Stimulated activated CD8-positive, alpha-beta memory T cell treated with anti-CD3 and anti-CD28 coated beads, Interleukin-15, amount 100 ng/mL, for 1 hour (primary cell): ENCODE results near the gene TXLNB.

Source experiments
- DNase-seq: peaks from one replicate; pipeline ENCODE4 v3.0.0-alpha.2; 2020; ENCODE audit warnings: low read depth

Gene TXLNB

DNA sequence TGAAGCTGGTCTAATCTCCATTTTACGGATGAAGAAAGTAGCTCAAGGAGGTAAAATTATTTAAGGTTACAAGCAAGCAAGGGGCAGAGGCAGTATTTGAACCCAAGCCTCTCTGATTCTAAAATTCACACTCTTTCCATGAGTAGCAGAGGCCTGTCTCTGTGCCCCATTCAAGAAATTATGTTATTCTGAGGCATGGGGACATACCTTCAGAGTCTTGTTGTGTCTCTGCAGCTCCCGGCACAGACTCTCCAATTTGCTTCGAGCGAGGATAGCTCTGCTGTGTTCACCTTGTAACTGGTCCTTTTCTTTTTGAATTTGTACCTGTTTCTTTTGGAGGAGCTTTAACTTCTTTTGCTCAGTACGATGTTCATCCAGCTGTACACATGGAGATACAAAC is 21.5 kb downstream of the TXLNB start:
- no peak for DNase-seq

DNA sequence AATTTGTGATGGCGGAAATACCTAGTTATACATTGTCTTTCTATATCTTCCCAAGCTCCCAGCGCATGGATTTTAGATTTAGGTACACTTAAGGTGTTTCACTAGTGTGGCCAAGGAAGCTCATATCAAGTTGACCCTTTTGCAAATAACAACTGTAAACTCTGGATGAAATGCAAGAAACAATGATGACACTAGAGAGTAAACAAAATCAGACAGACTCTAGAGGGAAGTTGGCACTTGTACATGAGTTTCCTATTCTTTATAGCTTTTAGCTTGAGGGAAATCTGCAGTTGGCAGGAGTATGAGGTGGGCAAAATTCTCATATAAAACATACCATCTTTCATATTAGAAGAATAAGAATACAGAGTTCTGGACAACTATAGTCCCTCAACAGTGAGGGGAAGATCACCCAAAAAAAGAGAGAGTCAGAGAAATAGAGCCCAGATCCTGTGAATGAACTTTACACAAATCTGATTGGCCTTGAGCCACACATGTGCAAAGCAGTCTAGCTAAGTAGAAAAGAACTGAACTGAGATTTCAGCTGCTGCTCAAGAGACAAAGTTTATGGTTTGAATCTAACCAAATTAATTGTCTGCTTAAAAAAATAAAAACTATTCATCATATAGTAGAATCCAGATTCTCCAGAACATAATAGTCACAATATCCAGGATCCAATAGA is 26.1 kb downstream of the TXLNB start:
- DNase-seq, result no peak

DNA sequence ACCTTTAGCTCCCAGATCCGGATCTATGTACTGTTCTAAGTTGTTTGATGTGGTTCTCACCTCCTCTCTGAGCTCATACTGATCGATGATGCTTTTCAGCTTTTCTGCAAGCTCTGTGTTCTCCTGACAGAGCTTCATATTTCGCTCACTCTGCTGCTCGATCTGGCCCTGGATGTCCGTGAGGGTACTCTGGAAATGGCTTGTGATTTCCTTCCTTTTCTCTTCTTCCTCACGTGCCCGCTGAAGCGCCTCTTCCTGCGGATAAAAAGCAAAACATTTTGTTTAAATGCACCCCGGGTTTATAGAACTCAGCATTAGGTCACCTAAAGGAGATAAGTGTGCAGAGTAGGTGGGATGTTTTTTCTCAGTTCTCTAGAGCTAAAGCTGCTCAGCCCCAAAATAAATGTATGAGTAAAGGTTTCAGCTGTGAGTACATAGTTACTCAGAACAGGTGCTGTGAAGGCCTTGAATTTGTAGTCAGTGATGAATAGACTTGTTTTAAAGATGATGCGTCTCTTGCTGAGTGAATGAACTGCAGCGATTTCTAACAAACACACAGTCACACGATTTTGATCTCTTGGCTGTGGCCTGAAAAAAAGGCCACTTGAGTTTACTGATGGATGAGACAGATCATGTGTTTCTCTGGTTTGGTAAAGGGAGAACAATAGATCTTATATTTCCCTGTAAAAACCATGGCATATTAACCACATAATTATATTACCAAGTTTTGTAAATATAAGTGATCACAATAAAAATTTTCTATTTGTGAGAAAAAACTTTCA is 29.1 kb downstream of the TXLNB start:
- DNase-seq, result no peak

DNA sequence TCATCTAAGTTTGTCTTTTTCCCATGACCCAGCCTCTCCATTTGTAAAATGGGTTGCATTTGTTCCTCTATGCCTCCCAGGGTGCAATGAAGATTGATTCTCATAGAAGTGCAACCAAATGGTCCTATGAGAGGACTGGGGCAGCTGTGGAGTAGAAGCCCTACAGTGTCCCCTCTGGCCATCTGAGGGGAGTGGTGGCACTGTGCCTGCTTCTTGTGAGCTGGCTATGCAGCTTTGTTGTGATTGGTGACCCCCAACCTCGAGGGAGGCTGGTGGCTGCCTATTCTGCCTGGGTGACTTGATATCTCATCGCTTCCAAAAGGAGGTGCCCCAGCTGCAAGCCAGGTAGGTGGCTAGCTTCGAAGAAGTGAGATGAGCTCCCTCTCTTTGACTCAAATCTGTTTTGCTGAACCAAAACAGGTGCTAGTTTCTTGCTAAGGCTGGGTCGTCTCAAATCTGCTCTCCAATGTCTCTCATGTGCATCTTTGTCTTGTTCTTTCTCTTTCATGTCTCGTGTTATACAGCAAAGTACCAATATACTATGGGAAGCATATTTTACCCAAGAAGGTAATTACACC is 33.9 kb downstream of the TXLNB start:
- DNase-seq, result no peak

DNA sequence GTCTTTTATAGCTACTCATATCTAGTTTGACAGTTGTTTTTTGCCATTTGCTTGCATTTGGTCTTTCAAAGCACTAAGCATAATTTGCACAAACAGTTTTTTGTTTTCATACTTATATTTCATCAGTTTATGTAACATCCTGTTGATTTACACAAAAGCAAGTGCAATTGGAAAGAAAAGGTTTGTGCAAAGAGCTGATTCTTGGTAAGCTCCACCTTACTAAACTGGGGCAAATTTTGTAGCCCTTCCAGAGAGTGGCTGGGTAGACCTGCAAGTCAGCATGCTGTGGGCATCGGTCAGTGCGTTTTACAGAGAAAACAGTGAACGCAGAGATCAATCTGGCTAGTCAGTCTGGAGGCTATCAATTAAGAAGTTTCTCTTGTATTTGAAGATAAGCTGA is 34.5 kb downstream of the TXLNB start:
- no peak for DNase-seq

DNA sequence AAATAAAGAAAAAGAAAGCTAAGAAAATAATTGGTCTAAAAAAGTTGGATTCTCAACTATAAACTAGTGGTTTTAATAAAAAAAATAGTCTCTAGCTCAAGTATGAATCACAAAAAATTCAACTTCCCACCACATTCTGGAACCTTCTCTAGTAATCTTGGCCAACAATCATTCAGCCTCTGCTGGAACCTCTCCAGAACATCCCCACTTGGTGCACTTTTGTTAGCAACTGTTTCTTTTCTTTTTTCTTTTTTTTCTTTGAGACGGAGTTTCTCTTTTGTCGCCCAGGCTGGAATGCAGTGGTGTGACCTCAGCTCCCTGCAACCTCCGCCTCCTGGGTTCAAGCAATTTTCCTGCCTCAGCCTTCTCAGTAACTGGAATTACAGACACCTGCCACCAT is 35.7 kb downstream of the TXLNB start:
- DNase-seq, result no peak

DNA sequence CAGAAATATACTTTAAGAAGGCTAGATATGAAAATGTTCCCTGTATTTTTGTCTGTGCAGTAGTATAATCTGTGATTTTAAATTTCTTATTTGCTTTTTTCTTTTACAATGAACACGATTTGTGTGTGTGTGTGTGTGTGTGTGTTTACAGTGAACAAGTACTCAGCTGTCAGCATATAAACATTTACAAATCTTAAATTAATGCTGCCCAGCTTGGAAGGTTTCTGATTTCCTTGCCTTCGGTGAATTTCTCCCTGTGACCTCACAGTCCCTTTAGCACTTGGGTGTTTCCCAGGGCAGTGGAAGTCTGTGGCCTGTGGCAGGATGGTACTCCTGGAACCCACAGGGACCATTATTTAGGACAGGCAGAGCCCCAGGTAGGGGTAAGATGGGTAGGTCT is 37.6 kb downstream of the TXLNB start:
- DNase-seq, result no peak

DNA sequence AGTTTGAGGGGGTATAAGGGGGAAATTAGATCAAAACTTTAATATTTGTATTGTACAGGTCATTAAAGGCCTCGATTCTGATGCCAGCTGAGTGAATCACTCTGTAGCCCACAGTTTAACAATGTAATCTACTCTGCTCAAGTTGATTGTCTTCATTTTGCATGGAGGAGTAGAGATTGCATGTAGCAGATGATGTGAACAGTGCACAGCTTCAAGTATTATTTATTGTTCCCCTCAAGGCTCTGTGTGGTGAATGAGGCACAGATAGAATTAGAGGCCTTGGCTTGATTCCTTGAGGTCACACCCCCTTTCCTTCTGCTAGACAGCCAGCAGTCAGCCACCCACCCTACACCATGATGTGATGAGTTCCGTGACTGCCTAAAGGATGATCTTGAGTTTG is 38.1 kb downstream of the TXLNB start:
- DNase-seq, result no peak

DNA sequence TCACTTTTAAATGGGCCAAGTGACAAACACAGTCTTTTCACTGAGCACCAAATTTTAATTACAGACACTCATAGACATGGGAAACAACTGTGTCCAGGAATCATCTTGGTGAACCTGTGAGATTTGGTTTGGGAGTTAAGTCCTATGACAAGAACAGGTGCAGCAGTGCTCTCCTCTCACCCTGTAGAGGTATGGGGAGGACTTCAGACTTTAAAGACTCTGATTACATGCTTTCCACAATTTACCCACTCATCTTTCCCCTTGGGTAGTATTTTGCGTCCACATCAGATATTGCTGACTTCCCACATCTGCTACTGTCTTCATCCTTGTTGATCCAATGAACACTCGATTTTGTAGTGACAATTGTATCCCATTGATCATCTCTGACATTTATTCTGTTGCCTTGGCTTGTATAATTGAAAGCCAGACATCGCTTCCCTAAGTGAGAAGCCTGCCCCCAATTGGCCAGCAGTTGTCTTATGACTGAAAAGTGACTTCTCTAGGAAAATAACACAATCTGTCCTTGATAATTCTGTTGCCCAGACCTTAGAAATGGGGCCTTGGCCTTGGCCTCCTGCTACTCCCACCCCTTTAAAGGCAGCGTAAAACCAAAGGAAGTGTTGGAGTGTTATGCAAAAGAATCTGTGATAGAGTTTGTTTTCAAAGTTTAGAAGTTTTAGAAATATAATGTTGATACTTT is 40.0 kb downstream of the TXLNB start:
- no peak for DNase-seq

DNA sequence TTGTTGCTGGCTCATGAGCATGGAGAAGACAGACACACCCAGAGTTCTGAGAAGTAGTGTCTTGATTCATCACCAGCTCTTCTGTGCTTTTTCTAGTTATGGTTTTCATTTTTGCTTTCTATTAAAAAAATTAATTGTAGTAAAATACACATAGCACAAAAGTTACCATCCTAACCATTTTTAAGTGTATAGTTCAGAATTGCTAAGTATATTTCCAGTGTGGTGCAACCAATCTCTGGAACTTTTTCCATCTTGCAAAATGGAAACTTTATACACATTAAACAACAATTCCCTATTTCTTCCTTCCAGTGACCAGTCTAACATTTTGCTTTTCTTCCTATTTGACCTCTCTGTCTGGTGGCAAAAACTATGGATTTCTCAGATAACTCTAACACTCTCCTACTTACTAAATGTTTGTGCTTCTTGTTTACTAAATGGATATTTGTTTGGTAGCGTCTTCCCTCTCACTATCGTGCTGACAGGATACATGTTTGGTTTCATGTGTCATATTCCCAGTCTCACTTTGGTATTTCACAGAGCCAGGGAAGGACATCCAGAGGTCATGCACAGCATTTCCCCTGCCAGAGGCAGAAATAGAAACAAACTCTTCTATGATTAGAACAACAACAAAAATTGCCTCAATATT is 40.6 kb downstream of the TXLNB start:
- no peak for DNase-seq

DNA sequence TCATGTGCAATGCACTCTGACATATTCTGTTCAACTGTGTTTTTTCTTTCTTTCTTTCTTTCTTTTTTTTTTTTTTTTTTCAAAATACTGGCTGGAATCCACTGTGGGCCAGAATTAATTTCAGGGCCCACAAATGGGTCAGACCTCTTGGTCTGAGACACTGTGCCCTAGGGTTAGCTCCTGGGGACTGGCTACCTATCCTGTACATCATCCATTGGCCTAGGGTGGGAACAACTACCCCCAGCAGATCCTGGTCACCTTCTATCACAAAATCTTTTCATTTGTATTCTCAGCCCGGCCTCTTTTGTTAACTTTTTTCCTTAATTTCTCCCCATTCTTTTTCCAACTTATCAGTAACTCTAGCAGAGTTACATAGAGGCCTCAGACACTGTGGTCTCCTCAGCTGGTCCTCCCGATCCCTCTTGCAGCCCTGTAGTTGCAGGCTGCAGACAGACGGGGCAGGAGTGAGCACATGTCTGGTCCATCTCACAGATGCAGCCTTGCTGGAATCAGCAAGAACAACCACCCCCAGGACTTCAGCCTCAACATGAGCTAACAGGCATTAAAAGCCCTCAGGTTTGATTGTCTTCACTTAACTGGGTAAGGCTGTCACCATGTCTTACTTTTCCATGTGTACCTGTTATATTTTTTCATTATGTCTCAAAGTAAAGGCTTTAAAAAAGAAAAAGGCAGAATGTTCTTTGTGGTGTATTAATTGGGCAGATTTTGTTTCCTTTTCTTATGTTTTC is 41.3 kb downstream of the TXLNB start:
- DNase-seq, result peak; percentile 20

DNA sequence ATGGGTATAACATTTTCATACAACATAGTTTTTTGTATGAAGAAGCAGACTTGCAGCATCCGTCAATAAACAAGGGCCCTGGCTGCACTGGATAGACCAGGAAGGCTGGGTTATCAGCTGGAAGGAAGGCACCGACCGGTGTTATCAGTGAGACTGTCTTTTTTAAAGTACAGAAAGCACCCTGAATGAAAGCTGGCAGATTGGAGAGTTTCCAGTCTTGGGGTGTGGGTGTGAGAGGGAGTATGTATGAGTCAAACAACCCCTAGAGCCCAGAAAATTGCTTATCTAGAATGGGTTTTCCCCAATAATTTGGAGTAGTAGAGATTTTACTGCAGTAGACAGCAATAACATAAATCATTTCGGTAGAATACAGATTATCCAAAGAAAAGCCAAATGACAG is 42.4 kb downstream of the TXLNB start:
- DNase-seq, result no peak

DNA sequence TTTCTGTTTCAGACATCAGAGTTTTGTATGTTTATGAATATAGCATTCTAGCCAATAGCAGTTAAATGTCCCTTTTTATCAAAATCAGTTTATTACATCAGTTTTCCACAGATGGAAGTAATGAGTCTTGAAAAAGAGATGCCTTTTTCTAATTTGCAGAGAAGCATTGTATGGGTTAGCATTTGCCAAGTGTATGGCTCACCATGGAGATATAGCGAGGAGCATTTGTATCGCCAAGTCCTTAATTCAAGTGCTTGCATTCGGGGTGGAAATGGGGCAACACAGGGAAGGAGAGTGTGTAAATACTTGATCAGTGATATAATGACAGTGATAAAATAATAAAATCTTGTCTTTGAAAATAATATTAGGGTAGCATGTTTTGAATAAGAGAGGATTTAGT is 42.9 kb downstream of the TXLNB start:
- no peak for DNase-seq

DNA sequence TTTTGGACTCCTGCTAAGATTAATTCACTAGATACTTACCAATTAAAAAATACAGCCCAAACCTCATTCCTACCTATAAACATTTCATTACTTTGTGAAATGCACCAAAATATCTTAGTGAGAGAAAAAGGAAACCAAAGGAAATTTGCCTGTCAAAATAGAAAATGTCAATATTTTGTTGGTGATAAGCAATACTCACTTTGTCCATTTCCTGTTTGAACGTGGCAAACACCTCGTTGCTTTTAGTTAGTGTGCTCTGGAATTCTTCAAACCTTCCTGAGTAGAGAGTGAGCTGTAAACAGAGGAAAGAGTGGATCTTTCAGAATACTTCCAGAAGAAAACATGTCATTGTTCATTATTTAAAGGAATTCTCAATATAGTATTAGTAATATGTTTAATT is 44.2 kb downstream of the TXLNB start:
- no peak for DNase-seq

DNA sequence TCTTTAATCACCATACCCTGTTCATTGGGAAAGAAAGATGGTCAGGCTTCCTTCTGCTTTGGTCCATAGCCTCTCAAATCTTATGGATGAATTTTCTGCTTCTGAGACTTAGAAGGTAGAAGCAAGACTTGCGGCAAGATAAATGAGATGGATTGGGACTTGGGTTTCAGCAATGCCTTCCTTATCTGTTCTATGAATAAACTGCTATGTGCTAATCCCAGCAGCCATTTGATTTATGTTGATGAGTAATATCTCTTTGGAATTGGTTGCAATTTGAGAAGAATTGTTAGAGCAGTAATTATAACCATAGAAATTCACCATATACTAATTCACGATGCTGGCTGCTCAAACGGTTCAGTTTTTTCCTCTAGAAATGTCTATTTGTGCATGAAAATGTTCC is 48.3 kb downstream of the TXLNB start:
- DNase-seq, result no peak

DNA sequence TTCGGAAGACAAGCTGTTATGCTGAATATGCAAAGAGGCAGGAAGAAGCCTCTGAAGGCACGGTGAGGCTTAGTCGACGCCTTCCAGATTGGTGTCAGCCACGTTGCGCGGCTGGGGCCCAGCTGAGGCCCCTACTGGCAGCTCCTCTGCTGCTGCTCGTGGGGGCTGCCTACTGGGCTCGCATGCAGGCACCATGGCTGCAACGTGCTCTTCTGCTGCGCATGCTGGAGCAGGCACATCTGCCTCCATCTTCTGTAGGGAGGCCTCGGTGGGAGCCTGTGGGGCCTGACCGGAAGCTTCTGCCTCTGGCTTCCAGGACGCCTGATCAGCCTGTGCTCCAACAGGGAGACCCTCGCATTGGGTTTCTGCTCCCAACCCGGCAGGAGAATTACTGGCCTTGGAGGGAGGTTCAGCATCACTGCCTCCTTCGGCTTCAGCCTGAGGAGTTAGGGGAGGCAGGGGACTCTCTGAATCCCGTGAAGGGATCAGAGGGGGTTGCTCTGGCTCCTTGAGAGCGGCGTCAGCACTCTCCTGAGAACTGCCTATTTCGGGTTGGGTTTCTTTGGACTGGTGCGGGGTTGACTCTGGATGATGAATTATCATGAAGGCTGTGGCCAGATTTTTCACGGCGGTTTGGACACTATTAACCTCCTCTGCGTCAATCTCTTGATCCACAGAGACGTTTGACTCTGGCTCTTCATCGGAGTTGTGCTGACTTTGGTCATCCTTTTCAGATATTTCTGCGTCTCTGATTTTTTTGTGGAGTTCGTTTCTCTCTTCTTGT is 49.1 kb downstream of the TXLNB start:
- DNase-seq, result no peak

DNA sequence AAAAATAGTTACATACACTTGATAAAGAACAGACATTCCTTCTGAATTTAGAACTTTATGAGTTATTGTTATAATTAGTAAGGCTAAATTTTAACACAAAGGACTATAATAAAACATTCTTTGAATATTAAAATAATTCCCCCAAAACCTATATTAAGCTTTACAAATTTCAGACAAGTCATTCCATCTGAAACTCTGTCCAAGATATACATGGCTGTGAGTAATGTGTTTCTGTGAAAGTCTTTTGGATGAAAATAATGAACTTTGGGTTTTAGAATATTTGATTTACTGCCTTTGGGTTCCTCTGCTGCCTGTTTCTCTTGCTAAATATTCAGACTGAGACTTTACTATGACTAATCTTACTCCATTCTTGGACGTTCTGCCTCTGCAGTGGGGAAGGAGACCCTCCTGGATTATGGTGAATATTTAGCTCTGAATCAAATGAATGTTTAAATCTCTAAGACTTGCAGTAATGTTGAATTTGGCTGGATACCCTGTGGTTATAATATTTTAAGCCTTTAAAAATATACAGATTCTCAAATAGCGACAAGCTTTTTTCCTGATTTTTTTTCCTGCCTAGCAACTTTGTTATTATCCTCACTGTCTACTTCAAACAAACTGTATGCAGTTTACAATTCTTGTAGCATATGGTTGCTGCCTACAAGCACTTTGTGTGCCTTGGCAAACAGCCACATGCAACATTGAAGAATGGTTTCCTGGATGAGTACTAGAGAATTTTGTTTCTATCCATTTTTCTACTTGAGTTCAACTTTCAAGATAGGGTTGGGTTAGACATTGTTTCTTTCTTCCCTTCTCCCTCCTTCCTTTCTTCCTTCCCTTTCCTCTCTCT is 51.4 kb downstream of the TXLNB start:
- DNase-seq, result no peak

DNA sequence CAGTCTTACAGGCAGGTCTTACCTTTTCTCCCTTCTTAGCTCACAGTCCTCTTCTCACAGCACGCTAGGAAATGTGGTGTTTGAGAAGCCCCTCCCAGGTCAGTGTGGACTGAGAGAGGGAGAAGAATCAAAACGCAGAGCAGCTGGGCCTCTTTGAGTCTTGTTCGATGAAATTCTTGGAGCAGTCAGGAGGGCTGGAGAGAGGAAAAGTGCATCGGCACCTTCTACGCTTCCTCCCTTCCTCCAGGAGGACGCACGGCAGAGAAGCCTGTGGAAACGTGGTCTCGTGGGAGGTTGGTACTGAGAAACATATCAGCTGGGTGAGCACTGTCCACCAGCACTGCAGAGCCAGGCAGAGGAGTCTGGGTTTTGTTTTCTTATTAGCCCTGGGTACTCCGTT is 52.7 kb downstream of the TXLNB start:
- DNase-seq, result no peak

DNA sequence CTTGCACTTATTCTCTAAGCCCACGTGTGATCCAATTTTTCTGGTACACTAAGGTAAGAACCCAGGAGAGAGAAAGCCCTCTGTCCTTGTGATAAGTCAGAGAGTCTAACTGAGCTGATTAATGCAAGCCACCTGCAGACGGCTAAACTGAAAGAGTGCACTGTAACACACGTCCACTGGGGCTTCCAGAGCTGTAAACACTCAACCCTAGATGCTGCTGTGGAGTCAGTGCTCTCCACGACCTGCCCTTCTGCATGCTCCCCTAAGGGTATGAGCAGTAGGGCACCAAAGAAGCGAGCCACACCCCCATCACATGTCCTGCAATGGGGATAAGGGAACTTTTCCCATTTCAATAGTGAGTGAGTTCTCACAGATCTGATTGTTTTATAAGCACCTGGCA is 55.7 kb downstream of the TXLNB start:
- no peak for DNase-seq

DNA sequence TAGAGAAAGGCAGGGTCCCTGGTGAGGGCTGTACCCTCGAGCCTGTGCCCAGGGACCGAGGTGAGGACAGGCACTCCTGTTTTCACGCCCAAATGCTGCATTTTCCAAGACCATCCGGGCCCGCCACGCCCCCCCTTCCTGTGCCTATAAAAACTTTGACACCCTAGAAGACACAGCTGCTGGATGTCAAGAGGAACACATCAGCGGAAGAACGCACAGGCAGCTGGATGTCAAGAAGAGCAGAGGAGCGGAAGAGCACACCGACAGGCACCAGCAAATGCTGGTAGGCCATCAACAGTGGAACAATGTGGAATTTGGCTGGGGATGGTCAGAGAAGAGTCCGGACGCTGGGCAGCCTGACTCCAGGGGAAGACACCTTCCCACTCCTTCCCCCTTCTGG is 56.1 kb downstream of the TXLNB start:
- no peak for DNase-seq
